ENCODE data around the gene FBXO10.
"Not testable (repeated sequence)": the region's sequence is repeated elsewhere in the genome, so short reads cannot be mapped to it uniquely, and the experiment has no call there.

GRCh38 chr9:37477987-37478619 lies 98.1 kb downstream of the FBXO10 start:
- TF ChIP-seq, protein P1, sequence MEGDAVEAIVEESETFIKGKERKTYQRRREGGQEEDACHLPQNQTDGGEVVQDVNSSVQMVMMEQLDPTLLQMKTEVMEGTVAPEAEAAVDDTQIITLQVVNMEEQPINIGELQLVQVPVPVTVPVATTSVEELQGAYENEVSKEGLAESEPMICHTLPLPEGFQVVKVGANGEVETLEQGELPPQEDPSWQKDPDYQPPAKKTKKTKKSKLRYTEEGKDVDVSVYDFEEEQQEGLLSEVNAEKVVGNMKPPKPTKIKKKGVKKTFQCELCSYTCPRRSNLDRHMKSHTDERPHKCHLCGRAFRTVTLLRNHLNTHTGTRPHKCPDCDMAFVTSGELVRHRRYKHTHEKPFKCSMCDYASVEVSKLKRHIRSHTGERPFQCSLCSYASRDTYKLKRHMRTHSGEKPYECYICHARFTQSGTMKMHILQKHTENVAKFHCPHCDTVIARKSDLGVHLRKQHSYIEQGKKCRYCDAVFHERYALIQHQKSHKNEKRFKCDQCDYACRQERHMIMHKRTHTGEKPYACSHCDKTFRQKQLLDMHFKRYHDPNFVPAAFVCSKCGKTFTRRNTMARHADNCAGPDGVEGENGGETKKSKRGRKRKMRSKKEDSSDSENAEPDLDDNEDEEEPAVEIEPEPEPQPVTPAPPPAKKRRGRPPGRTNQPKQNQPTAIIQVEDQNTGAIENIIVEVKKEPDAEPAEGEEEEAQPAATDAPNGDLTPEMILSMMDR (IDR thresholded peaks at IDR 0.05 in 2 of 3, conservative IDR thresholded peaks at IDR 0.05 in 1 of 3; ENCODE audit: borderline replicate concordance in 1 of 3, insufficient read depth in 1 of 3, low read depth in 2 of 3, low read length in 2 of 3), result not testable (repeated sequence)
- TF ChIP-seq POLR2A (IDR thresholded peaks at IDR 0.05; ENCODE audit: borderline replicate concordance, extremely low read depth, insufficient read depth, insufficient read length); EZH2phosphoT487 (IDR thresholded peaks at IDR 0.05; ENCODE audit: borderline replicate concordance): not testable (repeated sequence)
